GM18951 (cell line): ENCODE measurements around the gene TSHR.
"Not testable (repeated sequence)": the region's sequence is repeated elsewhere in the genome, so short reads cannot be mapped to it uniquely, and the experiment has no call there.

Experiments used
- POLR2A ChIP-seq: IDR thresholded peaks from 4 replicates; pipeline ENCODE4 v1.6.1; 2011; ENCODE audit warnings: mild to moderate bottlenecking; ENCODE audit not compliant: insufficient read length, insufficient read depth; ENCODE audit errors: extremely low read depth
- in situ Hi-C: fragments of 300-500 bp; cut with MboI; formaldehyde crosslinking; loops from one replicate; pipeline ENCODE4 v1.12.0; 2022; ENCODE audit warnings: low sequenced_read_pairs, mixed read lengths, inconsistent platforms; ENCODE audit not compliant: unreplicated experiment

The TSHR gene

GRCh38 chr14:80988192-80988591 lies 32.8 kb downstream of the TSHR start:
- in situ Hi-C loops = loop anchor here (25.0 kb wide), 2 partner anchors 174 to 474 kb away; no protein-coding TSS in a partner anchor
- no peak for TF ChIP-seq POLR2A

GRCh38 chr14:80988735-80989429 lies 33.5 kb downstream of the TSHR start:
- TF ChIP-seq POLR2A = no peak
- in situ Hi-C loops = loop anchor here (25.0 kb wide), 2 partner anchors 173 to 473 kb away; no protein-coding TSS in a partner anchor

GRCh38 chr14:80992580-80992979 lies 37.2 kb downstream of the TSHR start:
- in situ Hi-C loops = loop anchor here (25.0 kb wide), 2 partner anchors 170 to 470 kb away; no protein-coding TSS in a partner anchor
- no peak for TF ChIP-seq POLR2A

- in situ Hi-C loops = loop anchor here (25.0 kb wide), 2 partner anchors 166 to 466 kb away; no protein-coding TSS in a partner anchor
- TF ChIP-seq POLR2A = no peak
Observed at GRCh38 chr14:80996049-80996901, 40.9 kb downstream of the TSHR start.

- in situ Hi-C loops = no loop called here
- no peak for TF ChIP-seq POLR2A
Observed at GRCh38 chr14:81001447-81001846, 46.0 kb downstream of the TSHR start.

GRCh38 chr14:81004575-81004974 lies 49.2 kb downstream of the TSHR start:
- in situ Hi-C loops = no loop called here
- TF ChIP-seq POLR2A = no peak

GRCh38 chr14:81005540-81006228 lies 50.3 kb downstream of the TSHR start:
- in situ Hi-C loops = no loop called here
- TF ChIP-seq POLR2A = no peak

- TF ChIP-seq POLR2A = no peak
- in situ Hi-C loops = no loop called here
Observed at GRCh38 chr14:81006266-81006665, 50.8 kb downstream of the TSHR start.

GRCh38 chr14:81007131-81007530 lies 51.7 kb downstream of the TSHR start:
- in situ Hi-C loops = no loop called here
- no peak for TF ChIP-seq POLR2A

GRCh38 chr14:81009346-81009745 lies 53.9 kb downstream of the TSHR start:
- no peak for TF ChIP-seq POLR2A
- in situ Hi-C loops = no loop called here

GRCh38 chr14:81018251-81018650 lies 62.8 kb downstream of the TSHR start:
- TF ChIP-seq POLR2A = no peak
- in situ Hi-C loops = no loop called here

- in situ Hi-C loops = no loop called here
- no peak for TF ChIP-seq POLR2A
Observed at GRCh38 chr14:81018684-81019083, 63.3 kb downstream of the TSHR start.

GRCh38 chr14:81019113-81019512 lies 63.7 kb downstream of the TSHR start:
- in situ Hi-C loops = not testable (repeated sequence)
